HG02610 (cell line): ENCODE measurements around the gene IL19.

ENCODE experiments used
- ATAC-seq: cut with Tn5 transposase; IDR thresholded peaks from one replicate; pipeline ENCODE4 v1.9.1; 2021; ENCODE audit warnings: mild to moderate bottlenecking, moderate library complexity; ENCODE audit not compliant: unreplicated experiment

IL19 gene

DNA sequence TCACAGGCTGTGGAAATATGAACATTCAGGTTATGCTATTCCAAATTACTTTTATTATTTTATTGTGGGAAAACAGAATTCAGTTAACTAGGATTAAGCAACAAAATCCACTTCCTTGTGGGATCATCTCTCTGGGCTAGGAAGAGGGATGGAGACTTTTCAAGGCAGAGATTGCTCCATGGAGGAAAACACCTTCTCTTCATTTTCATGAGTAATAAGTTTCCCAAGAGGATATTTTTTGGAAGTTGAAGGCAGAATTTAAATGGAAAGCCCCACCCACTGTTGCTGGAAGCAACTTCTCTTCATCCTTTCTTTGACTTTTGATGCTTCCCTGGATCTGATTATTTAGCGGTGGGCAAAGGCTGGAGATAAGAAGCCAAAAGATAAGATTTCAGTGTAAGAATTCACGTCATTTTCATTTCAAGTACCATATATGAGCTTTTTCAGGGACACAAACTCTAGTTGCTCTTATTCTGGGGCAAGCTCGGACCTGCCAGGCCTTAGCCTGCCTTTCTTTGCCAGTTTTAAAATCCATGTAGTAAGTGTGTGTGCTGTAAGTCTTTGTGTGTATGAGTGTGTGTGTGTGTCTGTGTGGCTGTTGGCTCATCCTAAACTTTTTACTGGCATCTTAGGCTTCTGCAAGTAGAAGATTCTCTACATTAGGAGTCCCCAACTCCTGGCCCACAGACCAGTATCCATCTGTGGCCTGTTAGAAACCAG, 114.9 kb downstream of the IL19 start:
- ATAC-seq, result no peak

DNA sequence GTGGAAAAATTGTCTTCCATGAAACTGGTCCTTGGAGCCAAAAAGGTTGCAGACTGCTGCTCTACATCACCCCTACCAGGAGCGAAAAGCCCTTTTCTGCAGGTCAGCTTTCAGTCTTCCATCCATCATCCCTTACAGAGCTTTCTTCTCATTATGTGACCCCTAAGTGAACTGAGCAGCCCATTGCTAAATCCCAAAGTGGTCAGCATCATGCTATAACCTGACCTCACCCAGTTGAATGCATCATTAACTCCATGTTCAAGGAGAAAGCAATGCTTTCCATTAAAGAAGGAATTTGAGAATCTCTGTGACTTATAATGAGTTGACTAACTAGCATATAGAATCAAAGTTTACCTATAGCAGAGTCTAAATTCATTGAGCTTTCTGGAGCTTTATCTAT, 116.3 kb downstream of the IL19 start:
- ATAC-seq, result no peak

DNA sequence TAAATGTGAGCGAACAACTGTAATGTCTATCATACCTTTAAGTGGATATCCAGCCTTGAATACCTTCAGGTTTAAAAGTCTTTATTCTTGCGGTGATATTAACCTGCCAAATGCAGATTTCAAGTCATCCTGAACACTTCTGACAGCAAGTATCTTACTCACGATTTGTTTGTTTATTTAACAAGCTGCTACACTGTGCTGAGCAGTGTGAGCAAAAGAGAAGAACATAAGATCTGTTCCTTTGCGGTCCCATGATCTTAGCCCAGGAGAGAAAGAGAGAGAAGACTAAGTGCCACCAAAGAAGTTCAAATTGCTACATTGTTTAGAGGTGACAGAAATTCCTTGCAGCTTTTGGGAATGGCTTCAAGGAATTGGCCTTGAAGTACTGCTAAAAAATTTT, 117.1 kb downstream of the IL19 start:
- ATAC-seq, result no peak

DNA sequence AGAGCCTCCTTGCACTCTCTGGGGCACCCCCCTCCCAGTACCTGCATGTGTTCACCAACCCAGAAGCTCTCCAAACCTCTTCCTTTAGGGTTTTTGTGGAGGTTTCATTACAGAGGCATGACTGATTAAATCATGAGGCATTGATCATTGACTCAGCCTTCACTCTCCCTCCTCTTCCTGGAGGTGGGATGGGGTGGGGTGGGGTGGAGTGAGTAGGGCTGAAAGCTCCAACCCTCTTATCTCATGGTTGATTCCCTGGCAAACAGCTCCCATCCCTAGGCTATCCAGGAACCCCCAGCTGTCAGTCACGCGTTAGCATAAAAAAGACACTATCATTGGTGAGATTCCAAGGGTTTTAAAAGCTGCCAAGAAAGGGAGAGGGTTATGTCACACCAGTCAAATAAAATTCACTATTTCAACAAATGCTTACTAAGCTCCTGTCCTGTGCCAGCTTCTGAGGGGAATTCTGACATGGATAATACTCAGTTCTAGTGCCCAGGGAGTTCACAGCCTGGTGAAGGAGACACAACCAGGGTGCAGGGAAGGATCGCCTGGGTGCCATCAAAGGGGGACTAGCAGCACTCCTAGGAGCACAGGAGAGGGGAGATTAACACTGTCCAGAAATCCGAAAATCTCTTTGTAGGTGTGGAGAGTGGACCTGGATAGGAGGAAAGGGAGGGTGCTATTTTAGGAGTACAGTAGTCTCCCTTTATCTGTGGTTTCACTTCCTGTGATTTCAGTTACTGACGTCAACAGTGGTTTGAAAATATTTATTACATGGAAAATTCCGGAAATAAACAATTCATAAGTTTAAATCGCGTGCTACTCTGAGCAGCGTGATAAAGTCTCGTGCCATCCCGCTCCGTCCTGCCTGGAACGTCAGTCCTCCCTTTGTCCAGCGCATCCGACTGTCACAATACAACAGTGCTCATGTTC, 119.8 kb downstream of the IL19 start:
- ATAC-seq, result no peak

DNA sequence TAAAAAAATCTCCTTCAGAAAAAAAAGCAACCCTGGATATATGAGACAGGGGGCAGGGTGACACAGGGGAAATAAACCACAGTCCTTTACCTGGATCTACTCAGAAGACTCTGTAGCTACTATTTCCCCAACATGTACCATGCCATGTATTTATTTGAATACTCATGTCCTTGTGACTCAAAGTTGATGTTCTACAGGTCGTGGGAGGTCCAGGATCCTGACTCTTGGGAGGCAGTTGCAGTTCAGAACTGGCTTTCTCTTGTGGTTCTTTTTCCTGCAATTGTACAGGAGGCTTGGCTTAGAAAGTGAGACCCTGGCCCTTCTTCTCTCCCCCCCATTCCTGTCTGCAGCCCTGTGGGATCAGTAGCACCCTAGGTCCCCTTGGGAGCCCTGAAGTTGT, 120.8 kb downstream of the IL19 start:
- ATAC-seq, result no peak
